Stimulated activated CD8-positive, alpha-beta memory T cell treated with anti-CD3 and anti-CD28 coated beads, Interleukin-4, amount 100 ng/mL, for 24 hours (primary cell): ENCODE data around the gene SFXN5.

Source experiments
- DNase-seq: peaks from one replicate; pipeline ENCODE4 v3.0.0-alpha.2; 2020; ENCODE audit warnings: low read depth

The SFXN5 gene

DNA sequence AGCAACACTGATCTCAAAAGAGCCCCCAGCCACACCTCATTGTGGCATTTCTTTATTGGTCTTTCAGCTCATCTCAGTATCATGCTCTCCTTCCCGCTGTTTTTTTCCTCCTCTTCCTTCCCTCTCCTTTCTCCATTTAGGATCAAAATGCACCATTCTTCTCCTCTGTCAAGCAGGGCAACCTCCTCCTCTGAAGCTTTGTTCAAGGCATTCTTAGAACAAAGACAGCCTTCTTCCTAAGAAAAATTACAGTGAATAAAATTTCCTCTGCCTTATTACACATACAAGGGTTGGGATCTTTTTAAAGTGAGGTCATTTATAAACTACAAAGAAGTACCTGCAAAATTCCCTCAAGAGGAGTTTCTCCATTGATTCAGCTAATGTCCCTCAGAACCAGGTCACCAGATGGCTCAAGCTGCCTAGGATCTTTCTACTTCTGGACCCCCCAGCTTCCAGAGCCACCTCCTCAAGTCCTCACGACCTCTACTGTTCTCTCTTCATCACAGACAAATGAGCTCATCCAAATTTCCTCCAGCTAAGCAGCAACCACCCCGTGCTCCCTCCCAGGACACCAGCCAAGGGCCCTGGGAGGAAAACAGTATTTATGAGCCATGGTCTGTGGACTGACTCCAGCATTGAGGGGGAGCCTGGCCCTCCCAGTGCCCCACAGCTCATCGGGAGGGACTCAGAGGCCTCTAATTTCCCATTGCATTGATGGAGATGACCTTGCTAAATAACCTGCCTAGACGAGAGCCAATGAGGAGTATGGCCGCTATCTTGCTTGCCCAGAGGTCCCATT is 18.0 kb downstream of the SFXN5 start:
- DNase-seq: no peak

DNA sequence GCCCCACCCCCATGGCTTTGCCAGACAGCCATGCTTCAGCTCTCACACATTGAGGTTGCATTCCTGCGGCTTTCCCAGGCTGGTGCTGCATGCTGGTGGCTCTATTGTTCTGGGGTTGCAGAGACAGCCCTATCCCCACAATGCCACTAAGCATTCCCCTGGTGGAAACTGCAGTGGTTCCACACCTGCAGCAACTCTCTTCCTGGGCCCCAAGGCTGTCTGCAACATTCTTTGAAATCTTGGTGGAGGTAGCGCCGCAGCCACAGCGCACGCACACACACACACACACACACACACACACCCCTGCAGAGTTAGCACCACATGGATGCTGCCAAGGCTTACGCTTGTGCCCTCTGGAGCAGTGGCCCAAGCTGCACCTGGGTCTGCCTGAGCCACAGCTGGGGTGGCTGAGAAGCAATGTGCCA is 21.4 kb downstream of the SFXN5 start:
- no peak for DNase-seq

DNA sequence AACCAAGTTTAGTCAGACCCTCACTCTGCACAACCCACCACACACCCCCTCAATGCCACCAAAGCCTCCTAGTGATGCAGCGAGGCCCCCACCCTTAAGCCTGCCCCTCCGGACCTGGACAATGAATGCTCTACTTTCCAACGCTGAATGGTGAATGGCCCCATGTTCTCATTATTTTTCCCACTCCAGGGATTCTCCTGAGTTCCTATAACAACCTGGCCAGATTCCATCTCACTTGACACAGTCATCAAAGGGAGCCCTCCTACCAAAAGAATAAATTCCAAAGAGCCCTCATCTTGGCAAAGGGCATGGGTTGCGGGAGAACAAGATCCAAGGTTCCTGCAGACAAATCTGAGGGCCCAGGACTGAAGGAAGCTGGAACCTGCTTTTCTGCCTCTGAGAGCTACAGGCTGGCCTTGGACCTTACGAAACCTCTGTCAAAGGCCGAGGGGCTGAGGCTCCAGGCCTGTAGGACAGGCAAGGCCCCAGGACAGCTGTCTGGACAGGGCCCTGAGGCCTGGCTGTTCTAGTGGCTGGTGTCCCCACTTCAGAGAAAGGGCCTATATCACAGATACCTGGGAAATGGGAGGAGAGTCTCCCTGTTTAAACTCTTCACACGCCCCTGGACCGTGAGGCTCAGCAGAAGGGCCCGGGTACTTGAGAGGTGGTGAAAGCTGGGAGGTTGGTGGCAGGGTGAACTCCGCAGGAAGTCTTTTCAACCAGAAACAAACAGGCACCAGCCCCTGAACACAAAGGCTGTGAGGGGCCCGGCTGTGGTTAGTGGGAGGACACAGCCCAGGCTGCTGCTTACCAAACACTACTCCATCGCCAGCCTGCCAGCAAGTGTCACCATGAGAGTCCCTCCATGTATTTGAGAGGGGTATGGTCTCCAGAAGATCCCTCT is 27.3 kb downstream of the SFXN5 start:
- DNase-seq: no peak

DNA sequence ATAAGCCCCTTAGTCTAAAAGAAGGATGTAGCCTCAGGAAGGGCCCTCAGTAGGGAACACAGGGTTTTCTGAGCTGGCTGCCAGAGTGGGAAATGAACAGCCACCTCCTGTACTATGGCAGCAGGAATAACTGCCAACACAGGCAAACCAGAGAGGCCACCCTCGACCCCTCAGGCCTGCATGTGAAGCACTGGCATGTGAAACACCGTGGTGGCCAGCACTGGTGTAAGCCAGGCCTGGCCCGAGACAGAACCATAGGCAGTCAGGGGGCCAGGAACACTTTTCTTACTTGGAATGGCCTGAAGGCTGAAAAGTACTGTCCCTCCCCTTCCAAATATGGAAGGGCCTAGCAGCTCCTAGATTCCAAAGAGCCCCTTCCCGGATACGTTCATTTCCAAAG is 28.2 kb downstream of the SFXN5 start:
- no peak for DNase-seq

DNA sequence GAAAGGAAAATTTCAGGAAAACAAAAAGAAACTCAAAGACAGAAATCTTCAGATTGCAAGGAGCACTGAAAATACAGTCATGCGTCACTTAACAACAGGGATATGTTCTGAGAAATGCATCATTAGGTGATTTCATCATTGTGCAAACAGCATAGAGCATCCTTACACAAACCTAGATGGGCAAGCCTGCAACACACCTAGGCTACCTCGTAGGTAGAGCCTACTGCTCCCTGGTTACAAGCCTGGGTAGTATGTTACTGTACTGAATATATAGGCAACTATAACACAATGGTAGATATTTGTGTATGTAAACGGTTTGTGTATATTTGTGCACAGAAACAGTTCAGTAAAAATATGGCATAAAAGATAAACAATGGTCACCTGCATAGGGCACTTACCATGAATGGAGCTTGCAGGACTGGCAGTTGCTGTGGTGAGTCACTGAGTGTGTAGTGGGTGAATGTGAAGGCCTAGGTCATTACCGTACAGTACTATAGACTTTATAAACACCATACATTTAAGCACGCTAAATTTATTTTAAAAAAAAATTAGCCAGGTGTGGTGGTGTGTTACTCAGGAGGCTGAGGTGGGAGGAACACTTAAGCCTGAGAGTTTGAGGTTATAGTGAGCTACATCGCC is 33.4 kb downstream of the SFXN5 start:
- DNase-seq: no peak

DNA sequence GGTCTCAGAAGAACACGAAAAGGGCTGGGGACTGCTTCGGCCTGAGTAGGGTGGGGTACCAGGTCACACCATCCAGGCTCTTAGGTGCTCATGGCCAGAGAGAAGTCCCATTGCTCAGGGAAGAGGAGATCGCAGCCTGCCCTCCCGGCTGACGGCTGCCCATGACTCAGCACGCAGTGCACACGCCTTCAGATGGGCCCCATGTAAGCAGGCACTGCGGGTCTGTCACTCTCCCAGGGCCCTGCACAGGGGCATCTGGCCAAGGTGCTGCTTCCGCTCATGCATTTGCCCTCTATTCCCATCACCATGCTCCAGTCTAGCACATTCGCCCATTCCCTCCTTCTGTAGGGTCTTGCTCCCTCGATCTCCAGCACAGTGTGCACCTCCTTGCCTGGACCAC is 34.7 kb downstream of the SFXN5 start:
- no peak for DNase-seq

DNA sequence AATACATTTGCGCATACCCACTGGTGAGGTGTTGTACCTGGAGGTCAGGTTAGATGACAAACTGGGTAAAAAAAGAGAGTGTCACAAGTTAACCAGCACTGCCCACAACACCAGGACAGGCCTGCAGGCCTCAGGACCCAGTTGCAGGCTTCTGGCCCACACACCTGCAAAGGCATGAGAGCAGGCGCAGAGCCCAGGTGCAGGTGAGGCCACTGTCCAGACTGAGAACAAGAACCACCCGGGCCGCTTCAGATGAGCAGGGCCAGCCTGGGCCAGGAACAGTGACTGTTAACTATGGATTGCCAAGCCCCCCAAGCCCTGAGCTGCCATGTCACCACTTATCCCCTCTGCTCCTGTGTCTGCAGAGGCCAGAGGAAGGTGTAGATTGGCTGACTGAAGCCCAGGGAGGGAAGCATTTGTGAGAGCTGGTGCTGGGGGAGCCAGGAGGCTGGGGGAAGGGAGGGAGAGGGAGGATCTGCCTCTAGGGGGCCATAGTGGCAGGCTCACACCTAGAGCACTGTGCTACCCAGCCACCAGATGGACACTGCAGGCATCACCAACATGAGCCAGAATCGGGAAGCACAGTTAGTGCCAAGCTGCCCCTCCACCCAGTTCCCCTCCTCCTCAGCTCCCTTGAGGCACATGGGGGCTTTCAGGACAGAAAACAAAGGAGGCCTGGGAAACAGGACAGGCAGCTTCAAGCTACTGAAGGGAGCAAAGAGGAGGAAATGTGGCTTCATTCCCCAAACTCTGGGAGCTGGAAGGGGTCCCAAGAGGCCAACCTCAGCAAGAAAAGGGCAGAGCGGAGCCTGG is 35.4 kb downstream of the SFXN5 start:
- DNase-seq: no peak

DNA sequence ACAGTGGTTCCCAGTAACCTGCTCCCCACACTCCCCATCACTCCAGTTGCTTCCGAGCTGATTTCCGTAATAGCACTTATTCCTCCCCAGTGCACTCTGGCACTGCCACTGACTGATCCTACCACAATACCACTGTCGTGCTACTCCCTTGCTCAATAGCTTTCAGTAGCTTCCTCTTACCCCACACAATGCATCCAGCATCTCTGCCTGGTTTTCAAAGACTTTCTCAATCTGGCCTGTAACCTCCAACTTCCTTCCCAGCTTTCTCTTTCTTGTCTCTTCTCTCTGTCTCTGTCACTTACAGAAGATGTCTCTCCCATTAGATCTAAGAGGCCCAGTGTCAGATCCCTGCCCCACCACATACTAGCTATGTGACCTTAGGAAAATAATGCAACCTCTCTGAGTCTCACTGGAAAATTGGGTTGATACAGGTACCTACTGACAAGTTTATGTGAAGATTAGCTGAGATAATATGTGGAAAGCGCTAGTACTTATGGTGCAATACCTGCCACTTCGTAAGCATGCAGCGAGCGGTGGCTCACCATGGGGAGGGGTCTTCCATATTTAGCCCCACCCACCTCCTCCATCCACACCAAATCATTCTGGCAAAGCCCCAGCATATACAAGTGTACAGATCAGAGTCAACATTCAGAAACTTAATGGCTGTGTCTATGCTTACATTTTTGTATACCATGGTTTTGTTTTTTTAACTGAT is 36.7 kb downstream of the SFXN5 start:
- DNase-seq: no peak

DNA sequence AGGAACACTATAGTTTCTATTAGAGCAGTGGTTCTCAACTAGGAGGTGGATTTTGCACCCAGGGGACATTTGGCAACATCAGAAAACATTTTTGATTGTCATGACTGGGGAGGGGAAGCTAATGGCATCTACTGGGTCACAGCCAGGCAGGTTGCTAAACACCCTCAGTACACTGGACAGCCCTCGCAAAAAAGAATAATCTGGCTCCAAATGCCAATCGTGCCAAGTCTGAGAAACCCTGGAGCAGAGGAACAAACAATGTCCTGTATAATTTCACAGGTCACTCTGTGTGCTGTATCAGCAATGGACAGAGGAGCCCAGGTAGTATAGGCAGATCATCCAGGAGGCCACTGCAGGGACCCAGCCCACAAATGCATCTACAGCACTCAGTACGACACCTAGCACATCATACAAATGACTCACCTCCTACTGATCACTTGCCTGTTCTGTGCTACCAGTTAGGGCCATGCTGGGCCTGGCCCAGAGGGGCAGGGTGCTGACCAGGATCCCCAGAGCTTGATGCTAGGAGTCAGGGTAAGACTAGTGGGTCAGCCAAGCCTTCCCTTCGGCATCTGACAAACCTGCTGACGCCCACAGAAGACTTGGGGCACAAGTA is 37.6 kb downstream of the SFXN5 start:
- DNase-seq: no peak

DNA sequence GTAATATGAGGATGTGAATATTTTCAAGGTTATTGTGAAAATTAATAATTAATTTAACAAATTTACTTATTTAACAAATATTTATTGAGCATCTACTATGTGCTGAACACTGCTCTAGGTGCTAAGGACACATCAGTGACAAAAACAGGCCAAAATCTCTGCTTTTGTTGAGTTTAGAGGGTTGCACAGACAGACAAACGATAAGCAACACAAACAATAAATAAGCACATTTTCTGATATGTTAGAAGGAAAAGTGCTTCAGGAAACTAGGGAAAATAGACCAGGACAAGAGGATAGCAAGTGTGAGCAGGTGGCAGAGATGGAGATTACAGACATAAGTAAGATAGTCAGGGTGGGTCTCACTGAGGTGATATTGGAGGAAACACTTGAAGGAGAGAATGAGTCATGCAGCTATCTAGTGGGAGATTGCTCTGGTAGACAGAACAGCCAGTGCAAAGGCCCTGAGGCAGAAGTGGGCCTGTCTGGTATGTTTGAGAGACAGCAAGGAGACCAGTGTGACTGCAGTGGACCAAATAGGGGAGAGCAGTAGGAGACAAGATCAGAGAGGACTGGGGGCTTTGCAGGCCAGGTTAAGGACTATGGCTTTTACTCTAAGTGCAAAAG is 38.3 kb downstream of the SFXN5 start:
- DNase-seq: no peak

DNA sequence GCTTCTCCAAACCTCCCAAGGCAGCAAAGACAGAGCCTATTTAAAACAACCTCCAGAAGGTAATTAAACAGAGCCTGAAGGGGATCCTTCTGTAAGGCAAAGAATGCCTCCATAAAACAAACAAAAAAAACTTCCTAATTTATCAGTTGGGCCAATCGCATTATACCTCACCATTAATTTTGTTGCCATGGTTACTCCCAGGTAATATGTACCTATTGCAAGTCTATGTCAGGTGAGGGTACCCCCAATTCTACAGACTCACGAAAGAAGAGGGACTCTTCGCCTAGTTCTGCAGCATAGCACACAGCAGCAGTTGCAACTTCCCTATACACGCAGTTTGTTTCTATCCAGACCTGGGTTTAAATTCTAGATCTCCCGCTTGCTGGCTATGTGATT is 38.8 kb downstream of the SFXN5 start:
- no peak for DNase-seq

DNA sequence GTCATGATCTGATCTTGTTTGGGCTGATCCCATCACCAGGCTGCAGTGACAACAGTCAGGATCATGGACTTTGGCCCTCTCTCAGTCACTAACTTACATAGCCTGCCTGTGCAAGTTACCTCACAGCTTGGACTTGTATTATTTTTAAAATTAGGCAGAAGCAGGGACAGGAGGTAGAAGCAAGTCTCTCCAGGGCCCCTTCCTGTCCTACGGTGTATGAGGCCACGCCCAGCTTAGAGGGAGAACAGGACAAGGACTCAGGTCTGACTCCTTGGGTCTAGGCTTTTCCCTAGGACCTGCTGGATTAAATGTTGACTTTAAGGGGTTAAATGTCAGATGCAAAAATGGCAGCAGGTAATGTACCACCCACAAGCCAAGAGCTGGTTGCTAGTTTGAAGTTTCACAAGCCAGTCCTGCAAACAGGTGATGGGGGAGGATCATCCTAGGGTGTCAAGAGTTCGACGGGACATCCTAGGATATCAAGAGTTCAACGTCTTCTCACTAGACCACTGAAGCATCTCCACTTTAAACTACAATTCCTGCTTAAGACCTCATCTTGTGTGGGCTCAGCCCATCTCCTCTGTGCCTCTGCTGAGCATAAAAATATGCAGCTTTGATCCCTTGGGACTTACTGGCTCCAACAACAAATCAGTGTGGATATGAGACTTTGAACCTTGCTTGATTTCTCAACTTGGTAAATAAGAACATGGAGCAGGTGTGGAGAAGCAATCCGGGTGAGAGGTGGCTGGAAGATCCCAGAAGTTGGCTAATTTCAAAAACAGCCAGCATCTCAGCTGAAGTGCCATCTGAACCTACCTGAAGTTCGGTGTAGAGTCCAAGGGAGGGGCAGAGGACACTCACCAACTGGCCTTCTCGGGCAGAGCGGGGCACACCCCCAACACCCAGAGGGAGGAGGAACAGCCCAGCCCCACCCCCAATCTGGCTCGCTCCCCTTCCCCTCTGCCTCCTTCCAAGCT is 39.5 kb downstream of the SFXN5 start:
- DNase-seq: no peak

DNA sequence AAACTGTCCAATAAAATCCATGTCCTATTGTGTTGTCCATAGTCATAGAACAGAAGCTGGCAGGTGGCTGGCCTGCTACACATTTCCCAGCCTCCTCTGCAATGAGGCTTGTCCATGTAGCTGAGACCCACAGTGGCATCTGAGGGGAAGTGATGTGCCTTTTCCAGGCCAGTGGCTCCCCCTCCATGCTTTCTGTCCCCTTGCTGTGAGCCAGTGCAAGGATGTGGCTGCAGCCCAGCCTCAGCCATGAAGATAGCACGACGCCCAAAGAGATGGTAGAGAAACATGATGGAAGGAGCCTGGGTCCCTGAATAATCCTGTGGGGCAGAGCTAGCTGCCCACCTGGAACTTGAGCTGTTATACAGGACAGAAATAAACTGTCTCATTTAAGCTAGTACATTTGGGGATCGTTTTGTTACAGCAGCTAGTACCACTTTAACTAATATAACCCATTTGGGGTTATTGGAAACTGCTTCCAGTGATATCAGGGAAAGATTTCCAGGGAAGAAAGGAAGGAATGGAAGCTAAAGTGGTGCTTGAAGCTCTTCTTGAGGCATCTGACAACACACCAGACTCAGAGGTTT is 40.3 kb downstream of the SFXN5 start:
- DNase-seq: no peak

DNA sequence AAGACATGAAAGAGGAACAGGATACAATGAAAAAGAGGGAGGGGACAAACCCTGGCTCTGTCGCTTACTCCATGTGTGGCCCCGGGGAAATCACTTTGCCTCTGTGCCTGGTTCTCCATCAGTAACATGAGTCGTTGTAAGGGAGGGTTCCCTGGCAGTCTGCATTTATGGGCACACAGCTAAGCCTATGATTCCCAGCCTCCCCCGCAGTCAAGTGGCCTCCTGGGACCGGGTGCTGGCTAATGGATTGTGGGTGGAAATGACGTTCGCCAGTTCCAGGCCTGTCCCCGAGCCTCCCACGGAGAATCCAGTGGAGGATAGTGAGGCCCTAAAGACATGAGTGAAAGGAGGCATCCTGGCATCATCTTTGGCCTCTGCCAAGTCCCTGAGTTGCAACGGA is 42.7 kb downstream of the SFXN5 start:
- no peak for DNase-seq

DNA sequence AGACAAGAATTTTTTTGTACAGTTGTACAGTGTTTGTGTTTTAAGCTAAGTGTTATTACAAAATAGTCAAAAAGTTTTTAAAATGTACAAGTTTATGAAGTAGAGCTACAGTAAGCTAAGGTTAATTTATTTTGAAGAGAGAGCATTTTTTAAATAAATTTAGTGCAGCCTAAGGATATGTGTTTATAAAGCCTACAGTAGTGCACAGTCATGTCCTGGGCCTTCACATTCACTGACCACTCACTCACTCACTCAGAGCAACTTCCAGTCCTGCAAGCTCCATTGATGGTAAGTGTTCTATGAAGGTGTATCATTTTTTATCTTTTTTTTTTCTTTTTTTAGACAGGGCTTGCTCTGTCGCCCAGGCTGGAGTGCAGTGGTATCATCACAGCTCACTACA is 44.2 kb downstream of the SFXN5 start:
- DNase-seq: no peak

DNA sequence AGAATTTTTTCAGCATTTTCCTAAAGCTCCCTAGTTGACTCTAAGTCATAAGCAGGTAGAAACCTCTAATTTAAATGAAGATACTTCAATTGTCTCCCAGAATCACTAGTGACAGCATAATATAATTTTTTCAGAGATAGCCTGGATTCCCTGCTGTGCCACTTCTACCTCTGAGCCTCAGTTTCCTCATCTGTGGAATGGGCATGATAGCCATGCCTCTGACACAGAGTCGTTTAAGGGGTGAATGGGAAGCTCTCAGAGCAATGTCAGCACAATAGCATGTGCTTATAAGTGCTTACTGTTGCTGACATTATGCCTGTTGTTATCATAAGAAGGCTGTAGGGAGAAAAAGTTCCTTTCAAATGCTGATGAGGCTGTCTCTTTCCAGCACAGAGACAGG is 48.0 kb downstream of the SFXN5 start:
- DNase-seq: no peak

DNA sequence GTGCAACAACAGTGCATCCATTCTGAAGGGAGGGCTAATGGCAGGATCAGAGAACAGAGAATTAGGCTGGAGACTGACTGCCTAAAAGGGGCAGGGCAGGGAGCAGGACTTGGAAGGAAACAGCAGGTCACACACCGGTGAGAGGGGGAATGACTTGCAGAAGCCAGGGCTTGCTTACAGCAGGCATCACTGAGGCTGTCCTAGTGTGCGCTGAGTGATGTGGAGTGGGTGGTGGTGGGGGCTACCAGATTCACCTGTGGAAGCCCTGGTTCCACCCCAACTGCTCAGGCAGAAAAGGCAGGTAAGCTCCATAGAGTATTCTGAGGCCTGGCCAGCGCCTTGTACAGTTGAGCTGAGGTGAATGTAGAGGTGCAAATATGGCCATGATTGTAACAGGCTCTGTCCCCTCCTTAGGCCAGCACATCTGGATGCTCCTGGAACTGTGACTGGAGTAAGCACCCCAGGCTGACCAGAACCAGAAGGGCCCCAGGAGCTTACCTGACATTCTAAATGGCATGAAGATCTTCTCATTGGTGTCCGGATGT is 49.4 kb downstream of the SFXN5 start:
- DNase-seq: no peak

DNA sequence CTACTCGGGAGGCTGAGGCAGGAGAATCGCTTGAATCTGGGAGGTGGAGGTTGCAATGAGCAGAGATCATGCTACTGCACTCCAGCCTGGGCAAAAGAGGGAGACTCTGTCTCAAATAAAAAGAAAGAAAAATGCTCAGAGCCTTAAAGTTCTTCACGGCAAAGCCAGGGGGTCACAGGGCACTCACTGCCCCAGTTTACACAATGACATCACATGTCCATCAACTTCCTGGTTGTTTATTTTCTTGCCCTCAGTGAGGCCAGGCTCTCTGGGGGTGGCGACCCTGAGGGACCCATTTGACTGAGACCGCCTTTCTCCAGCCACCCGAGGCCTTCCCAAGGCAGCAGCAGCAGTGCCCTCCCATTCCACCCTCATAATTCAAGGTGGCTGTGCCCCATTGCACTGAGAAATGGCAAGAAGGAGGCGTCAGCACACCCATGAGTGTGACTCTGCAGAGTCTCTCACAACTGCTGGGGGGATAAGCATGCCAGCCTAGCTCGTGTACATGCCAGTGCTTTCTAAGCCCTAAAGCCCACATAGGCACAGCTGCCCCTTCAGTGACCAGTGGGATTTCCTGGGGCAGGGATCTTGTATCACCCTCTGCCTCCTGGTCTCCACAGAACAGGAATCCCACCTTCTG is 50.0 kb downstream of the SFXN5 start:
- no peak for DNase-seq
